Stimulated activated CD4-positive, alpha-beta T cell treated with anti-CD3 and anti-CD28 coated beads, TNF-alpha, amount 100 ng/mL, for 48 hours (primary cell): ENCODE results near the gene CNTROB.

Experiments
- DNase-seq, 3 donors: peaks; one replicate each; pipeline ENCODE4 v3.0.0-alpha.2; 2020; ENCODE audit warnings: low read depth in 3 of 3

The CNTROB gene

GRCh38 chr17:7909089-7909488 is 22.9 kb upstream of the CNTROB start:
- no peak for DNase-seq

GRCh38 chr17:7910281-7910680 is 21.7 kb upstream of the CNTROB start:
- DNase-seq: no peak

GRCh38 chr17:7910711-7911110 is 21.3 kb upstream of the CNTROB start:
- no peak for DNase-seq

GRCh38 chr17:7911116-7911515 is 20.9 kb upstream of the CNTROB start:
- DNase-seq: no peak

- DNase-seq: no peak
Measured at GRCh38 chr17:7912927-7913524, 19.0 kb upstream of the CNTROB start.

- DNase-seq: no peak
Measured at GRCh38 chr17:7915179-7915610, 16.8 kb upstream of the CNTROB start.

GRCh38 chr17:7915611-7916384 is 16.2 kb upstream of the CNTROB start, which contains the start of gene RNF227:
Gene RNF227 (minus strand): TSS chr17:7916289. CDS start chr17:7916195, 94 bp downstream.
- peak; percentile 79 to 90 (median 88) for DNase-seq

- DNase-seq: no peak
Measured at GRCh38 chr17:7916385-7916682, 15.7 kb upstream of the CNTROB start.

GRCh38 chr17:7916808-7917207 is 15.2 kb upstream of the CNTROB start:
- DNase-seq: no peak

GRCh38 chr17:7922269-7922844 is 9.6 kb upstream of the CNTROB start:
- no peak for DNase-seq

- peak; percentile 62 to 78 (median 64) for DNase-seq
Measured at GRCh38 chr17:7922845-7923628, 9.0 kb upstream of the CNTROB start.

GRCh38 chr17:7927596-7927995 is 4.4 kb upstream of the CNTROB start:
- no peak for DNase-seq

GRCh38 chr17:7929158-7930023 is 2.6 kb upstream of the CNTROB start, which contains the start of gene KCNAB3:
Gene KCNAB3 (minus strand): TSS chr17:7929856. CDS start chr17:7929435, 421 bp downstream.
- peak in 1 of 3 donors; percentile 38 for DNase-seq

- DNase-seq: no peak
Measured at GRCh38 chr17:7930841-7931631, 970 bp upstream of the CNTROB start.

- DNase-seq: no peak
Measured at GRCh38 chr17:7932483-7932891, 481 bp downstream of the CNTROB start.

- DNase-seq: no peak
Measured at GRCh38 chr17:7932949-7933348, 943 bp downstream of the CNTROB start.

- no peak for DNase-seq
Measured at GRCh38 chr17:7935859-7936258, 3.9 kb downstream of the CNTROB start.

GRCh38 chr17:7940034-7940433 is 8.0 kb downstream of the CNTROB start:
- DNase-seq: no peak

- DNase-seq: no peak
Measured at GRCh38 chr17:7940743-7941142, 8.7 kb downstream of the CNTROB start.

GRCh38 chr17:7943291-7943690 is 11.3 kb downstream of the CNTROB start:
- DNase-seq: no peak
